OCI-LY7 (cell line): ENCODE data around the gene SCAMP5. TPM values are rescaled to one million over a fixed set of nuclear protein-coding genes. Genes with fewer than 3 reads are reported as not detected.

Experiments used
- BruUV-seq: library from RNA; stranded (reverse); fragments of 400-500 nt; replicated peaks from 2 replicates; lab custom pipeline; 2021; lab: Mats Ljungman, UMichigan
- CTCF ChIA-PET: fragments of 300-600 bp; sonication (Branson Sonifier 250); formaldehyde crosslinking; loops from one replicate; lab custom pipeline; 2022; ENCODE audit warnings: antibody characterized with exemption; ENCODE audit not compliant: unreplicated experiment; lab: Charles Lee
- POLR2A ChIA-PET: fragments of 300-600 bp; sonication (Branson Sonifier 250); formaldehyde crosslinking; loops from one replicate; lab custom pipeline; 2022; ENCODE audit warnings: antibody characterized with exemption; lab: Charles Lee
- DNase-seq: peaks from one replicate; pipeline ENCODE4 v3.0.0-alpha.2; 2015; ENCODE audit warnings: low spot score
- H2AFZ ChIP-seq: fragments of 200-600 bp; sonication (generic), shearing (Covaris generic); 2 replicates; pipeline ENCODE4 v1.6.1; 2014; ENCODE audit warnings: mild to moderate bottlenecking, antibody characterized with exemption, low read length, moderate library complexity
- H3K27ac ChIP-seq: fragments of 200-600 bp; sonication (generic); 2 replicates; pipeline ENCODE4 v1.5.1; 2014; ENCODE audit warnings: mixed run types, low read depth, mild to moderate bottlenecking, moderate library complexity, low read length, inconsistent platforms; ENCODE audit not compliant: poor library complexity, severe bottlenecking
- H3K36me3 ChIP-seq: fragments of 200-600 bp; sonication (generic); 2 replicates; pipeline ENCODE4 v1.6.1; 2014; ENCODE audit warnings: mild to moderate bottlenecking, antibody characterized with exemption, low read length, moderate library complexity, mixed read lengths; ENCODE audit not compliant: insufficient read depth
- H3K4me1 ChIP-seq: fragments of 200-600 bp; sonication (generic); 2 replicates; pipeline ENCODE4 v1.5.1; 2014; ENCODE audit warnings: mild to moderate bottlenecking, low read length; ENCODE audit not compliant: insufficient read depth, poor library complexity, severe bottlenecking
- H3K4me2 ChIP-seq: fragments of 200-600 bp; sonication (generic); 2 replicates; pipeline ENCODE4 v1.6.1; 2014; ENCODE audit warnings: mild to moderate bottlenecking, low read length
- H3K4me3 ChIP-seq: fragments of 200-600 bp; sonication (generic); 2 replicates; pipeline ENCODE4 v1.5.1; 2014; ENCODE audit warnings: mild to moderate bottlenecking, low read depth, low read length; ENCODE audit not compliant: poor library complexity, severe bottlenecking
- H3K79me2 ChIP-seq: fragments of 200-600 bp; sonication (generic); 2 replicates; pipeline ENCODE4 v1.6.1; 2016; ENCODE audit warnings: low read depth, mild to moderate bottlenecking, low read length, moderate library complexity, mixed read lengths; ENCODE audit not compliant: insufficient read depth
- H3K9me2 ChIP-seq: fragments of 200-600 bp; sonication (generic); 2 replicates; pipeline ENCODE4 v1.6.1; 2016; ENCODE audit warnings: mild to moderate bottlenecking, low read length, mixed read lengths; ENCODE audit not compliant: insufficient read depth
- H3K9me3 ChIP-seq: fragments of 200-600 bp; sonication (generic); 2 replicates; pipeline ENCODE4 v1.6.1; 2014; ENCODE audit warnings: mild to moderate bottlenecking, mixed run types, low read length, mixed read lengths
- H4K20me1 ChIP-seq: fragments of 200-600 bp; sonication (generic); 2 replicates; pipeline ENCODE4 v1.6.1; 2014; ENCODE audit warnings: mild to moderate bottlenecking, antibody characterized with exemption, low read length, moderate library complexity, mixed read lengths; ENCODE audit not compliant: insufficient read depth
- EZH2phosphoT487 ChIP-seq: fragments of 200-600 bp; sonication (generic); IDR thresholded peaks from 2 replicates; pipeline ENCODE4 v1.6.1; 2018; ENCODE audit warnings: low read depth, borderline replicate concordance, mild to moderate bottlenecking, mixed run types, antibody characterized with exemption, low read length, moderate library complexity, mixed read lengths
- intact Hi-C: fragments of 100-400 bp; cut with micrococcal nuclease; formaldehyde crosslinking; loops from one replicate; pipeline ENCODE4 v1.10.0; 2022; ENCODE audit not compliant: unreplicated experiment
- total RNA-seq, 2 experiments: library from RNA; depleted of rRNA in 1 of 2; stranded (reverse); fragments of >200 nt in 1 of 2; shearing (Covaris generic) in 1 of 2; gene quantifications; 2 replicates each; pipeline ENCODE4 v1.2.3, GENCODE V29; 2014 to 2022
- TF ChIP-seq, protein P1 (sequence below): fragments of 200-600 bp; sonication (generic); conservative IDR thresholded peaks from 2 replicates; pipeline ENCODE4 v1.5.1; 2014; ENCODE audit warnings: mild to moderate bottlenecking, antibody characterized with exemption, low read length, moderate library complexity, mixed read lengths

SCAMP5 gene
- total RNA-seq, 2 experiments from 2014 or later, result 29.4 to 43.7 TPM

GRCh38 chr15:75038231-75038630, 42.9 kb downstream of the SCAMP5 start:
- Histone ChIP-seq H3K4me2 (no peak overlapping the region), H3K36me3 (peaks cover 62% of the 10 kb centered on the region)

GRCh38 chr15:75042730-75043508, 47.6 kb downstream of the SCAMP5 start:
- ChIA-PET POLR2A (interaction anchor here (1.0 to 3.3 kb wide), 12 partner anchors 9 to 497 kb away, joined by 3 to 20 read pairs (median 6); partner anchors contain the start of genes C15orf39 and PPCDC), CTCF (interaction anchor here (0.7 to 2.4 kb wide), 8 partner anchors 9 to 161 kb away, joined by 3 to 11 read pairs (median 4); partner anchors contain the start of gene C15orf39)
- Histone ChIP-seq H3K9me2 (no peaks in the 10 kb centered on the region), H2AFZ (no peak overlapping the region), H3K79me2 (peaks cover 5% of the 10 kb centered on the region; the same call in 1 of the 2 replicates), H4K20me1 (no peaks in the 10 kb centered on the region), H3K4me1 (peaks cover 63% of the 10 kb centered on the region), H3K27ac (peak overlapping the region; percentile 87), H3K4me2 (peak overlapping the region; percentile 78), H3K36me3 (peaks cover 67% of the 10 kb centered on the region), H3K9me3 (no peaks in the 10 kb centered on the region), H3K4me3 (peak overlapping the region; percentile 43)
- no peak for TF ChIP-seq EZH2phosphoT487
- TF ChIP-seq, protein P1, sequence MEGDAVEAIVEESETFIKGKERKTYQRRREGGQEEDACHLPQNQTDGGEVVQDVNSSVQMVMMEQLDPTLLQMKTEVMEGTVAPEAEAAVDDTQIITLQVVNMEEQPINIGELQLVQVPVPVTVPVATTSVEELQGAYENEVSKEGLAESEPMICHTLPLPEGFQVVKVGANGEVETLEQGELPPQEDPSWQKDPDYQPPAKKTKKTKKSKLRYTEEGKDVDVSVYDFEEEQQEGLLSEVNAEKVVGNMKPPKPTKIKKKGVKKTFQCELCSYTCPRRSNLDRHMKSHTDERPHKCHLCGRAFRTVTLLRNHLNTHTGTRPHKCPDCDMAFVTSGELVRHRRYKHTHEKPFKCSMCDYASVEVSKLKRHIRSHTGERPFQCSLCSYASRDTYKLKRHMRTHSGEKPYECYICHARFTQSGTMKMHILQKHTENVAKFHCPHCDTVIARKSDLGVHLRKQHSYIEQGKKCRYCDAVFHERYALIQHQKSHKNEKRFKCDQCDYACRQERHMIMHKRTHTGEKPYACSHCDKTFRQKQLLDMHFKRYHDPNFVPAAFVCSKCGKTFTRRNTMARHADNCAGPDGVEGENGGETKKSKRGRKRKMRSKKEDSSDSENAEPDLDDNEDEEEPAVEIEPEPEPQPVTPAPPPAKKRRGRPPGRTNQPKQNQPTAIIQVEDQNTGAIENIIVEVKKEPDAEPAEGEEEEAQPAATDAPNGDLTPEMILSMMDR, result peak; percentile 73
- DNase-seq, result peak; percentile 98
- intact Hi-C loops, result loop anchor here (1.0 kb wide), 2 partner anchors 33 to 159 kb away; no protein-coding TSS in a partner anchor
- BruUV-seq, result no TSS peak

More at GRCh38 chr15:75038231-75038630, 42.9 kb downstream of the SCAMP5 start:
- Histone ChIP-seq H3K4me1 (peaks cover 24% of the 10 kb centered on the region), H3K4me3 (no peak overlapping the region), H3K27ac (no peak overlapping the region), H4K20me1 (no peaks in the 10 kb centered on the region), H3K79me2 (no peaks in the 10 kb centered on the region), H3K9me2 (no peaks in the 10 kb centered on the region), H3K9me3 (no peaks in the 10 kb centered on the region), H2AFZ (no peak overlapping the region)
- intact Hi-C loops, result no loop called here
- no peak for DNase-seq
- ChIA-PET CTCF (no interaction called here), POLR2A (interaction anchor here (0.5 to 0.7 kb wide), 3 partner anchors 101 to 321 kb away, joined by 3 to 5 read pairs (median 3); no protein-coding TSS in a partner anchor)
- no TSS peak for BruUV-seq
- TF ChIP-seq, protein P1, result no peak
- TF ChIP-seq EZH2phosphoT487, result no peak
